IPS-18c (cell line): ENCODE measurements around the gene GIT2.

Source experiments
- H3K4me3 ChIP-seq: 2 replicates; pipeline ENCODE4 v1.7.0; 2013; ENCODE audit warnings: low read depth, mild to moderate bottlenecking, low read length, moderate library complexity; ENCODE audit not compliant: insufficient read depth
- H3K9me3 ChIP-seq: one replicate; pipeline ENCODE4 v1.6.1; 2013; ENCODE audit warnings: mild to moderate bottlenecking, low read length, moderate library complexity; ENCODE audit not compliant: control insufficient read depth, insufficient read depth

GIT2 gene

GRCh38 chr12:109963330-109963729 lies 32.8 kb downstream of the GIT2 start:
- Histone ChIP-seq H3K9me3 (no peaks in the 10 kb centered on the region), H3K4me3 (no peak overlapping the region)

DNA sequence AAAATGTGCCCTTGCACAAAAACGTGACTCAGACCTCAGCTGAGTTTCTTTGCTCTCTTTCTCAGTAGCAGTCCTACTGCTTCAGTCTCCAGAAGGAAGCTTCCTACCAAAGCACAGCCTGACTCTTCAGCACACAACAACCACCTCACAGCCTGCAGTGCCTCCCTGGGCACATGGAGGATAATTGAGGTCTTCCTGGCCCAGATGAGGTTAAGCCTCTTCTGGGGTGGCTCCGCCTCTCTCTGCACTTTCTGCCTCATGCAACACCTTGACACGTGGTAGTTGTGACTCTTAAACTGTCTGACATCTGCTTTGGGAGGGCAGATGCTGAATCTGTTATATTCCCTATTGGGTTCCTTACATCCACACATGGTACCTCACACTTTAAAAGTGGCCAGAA lies 33.8 kb downstream of the GIT2 start:
- no peaks in the 10 kb centered on the region for H3K9me3 ChIP-seq
- no peak overlapping the region for H3K4me3 ChIP-seq

DNA sequence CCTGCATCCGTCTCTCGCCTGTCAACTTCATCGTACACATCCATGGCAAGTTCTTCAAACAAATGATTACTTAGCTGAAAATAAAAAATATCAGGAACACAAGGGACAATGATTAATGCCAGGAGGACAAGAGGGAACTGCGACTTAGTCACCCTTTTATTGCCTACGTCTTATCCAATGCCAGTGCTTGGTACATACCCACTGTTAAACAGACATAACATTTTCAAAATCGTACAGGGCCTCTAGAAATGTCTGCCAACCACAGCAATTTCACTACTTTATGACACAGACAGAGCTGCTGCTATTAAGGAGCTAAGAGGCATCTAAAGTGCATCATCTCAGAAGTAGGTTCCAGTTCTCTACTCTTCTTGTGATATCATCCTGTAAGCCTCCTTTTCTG lies 34.6 kb downstream of the GIT2 start:
- Histone ChIP-seq H3K9me3 (no peaks in the 10 kb centered on the region), H3K4me3 (no peak overlapping the region)

DNA sequence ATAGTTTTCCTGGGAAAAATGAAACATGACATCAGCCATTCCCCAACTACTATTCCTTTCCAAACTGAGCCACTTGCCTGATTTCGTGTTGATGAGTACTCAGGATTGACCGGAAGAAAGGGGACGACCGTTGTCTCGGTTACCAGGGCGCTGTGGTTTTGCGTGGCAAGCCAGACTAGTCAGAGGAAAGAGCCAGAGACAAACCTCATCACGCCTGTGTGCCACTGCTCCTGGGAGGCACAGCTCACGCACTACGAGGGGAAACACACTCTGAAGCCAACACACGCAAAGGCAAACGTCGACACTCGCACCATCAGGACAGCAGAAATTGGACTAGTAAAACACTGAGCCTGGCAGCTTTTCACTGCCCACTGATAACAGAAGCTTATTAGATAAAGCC lies 35.0 kb downstream of the GIT2 start:
- Histone ChIP-seq H3K9me3 (no peaks in the 10 kb centered on the region), H3K4me3 (no peak overlapping the region)

DNA sequence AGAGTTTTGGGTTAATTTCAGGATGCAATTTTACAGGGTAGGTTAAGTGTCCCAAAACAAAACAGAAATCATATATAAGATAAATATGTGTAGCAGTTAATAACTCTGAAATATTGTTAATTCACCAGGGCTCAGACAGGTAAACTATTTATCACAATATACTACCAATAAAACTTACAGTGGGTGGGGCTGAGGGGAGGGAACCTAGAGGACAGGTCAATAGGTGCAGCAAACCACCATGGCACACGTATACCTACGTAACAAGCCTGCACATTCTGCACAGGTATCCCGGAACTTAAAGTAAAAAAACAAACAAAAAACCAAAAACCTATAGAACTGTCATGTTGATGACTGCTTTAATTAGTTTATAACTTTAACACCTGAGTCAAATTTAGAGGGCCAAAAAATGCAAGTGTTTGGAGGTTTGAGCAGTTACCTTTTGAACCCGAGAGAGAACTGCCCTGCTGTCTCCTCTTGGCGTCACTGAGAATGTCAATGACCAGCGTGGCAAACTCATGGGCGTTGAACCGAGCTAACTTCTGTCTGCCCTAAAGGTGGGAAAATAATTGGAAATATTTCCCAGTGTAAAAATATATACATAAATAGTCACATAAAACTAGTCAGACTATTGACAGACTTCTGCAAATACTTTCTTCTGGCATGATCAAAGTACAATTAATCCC lies 36.6 kb downstream of the GIT2 start:
- H3K9me3 ChIP-seq, result no peaks in the 10 kb centered on the region
- H3K4me3 ChIP-seq, result no peak overlapping the region

DNA sequence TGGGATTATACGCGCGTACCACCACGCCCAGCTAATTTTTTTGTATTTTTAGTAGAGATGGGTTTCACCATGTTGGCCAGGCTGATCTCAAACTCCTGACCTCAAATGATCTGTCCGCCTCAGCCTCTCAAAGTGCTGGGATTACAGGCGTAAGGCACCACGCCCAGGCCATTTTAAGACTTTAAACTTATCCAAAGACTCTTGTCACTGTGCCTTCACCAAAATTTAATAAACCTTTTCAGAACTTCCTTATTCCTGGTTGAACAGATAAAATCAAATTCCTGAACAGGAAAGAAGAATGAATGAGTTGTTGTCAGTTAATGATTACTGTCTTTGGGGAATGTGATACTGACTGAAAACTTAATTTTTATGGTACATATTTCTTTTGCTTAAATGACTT lies 37.8 kb downstream of the GIT2 start:
- Histone ChIP-seq H3K9me3 (no peaks in the 10 kb centered on the region), H3K4me3 (no peak overlapping the region)

DNA sequence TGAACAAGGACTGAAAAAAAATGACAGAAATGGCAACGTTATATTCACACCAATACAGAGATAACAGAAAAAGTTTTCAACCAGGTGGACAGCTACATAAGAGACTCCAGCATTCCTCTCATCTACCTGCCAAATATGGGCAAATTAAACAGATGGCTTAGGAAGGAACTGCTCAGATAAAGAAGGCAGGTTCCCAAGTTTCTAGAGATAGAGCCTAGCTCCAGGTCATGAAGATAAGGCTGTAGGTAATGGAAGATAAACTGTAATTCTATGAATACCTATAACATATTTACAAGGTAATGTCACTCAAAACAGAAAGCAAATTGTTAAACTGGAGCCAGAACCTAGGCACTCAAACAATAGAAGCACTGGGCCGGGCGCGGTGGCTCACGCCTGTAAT lies 42.5 kb downstream of the GIT2 start:
- no peak overlapping the region for H3K4me3 ChIP-seq
- H3K9me3 ChIP-seq, result no peaks in the 10 kb centered on the region

GRCh38 chr12:109952873-109953272 lies 43.3 kb downstream of the GIT2 start:
- Histone ChIP-seq H3K9me3 (no peaks in the 10 kb centered on the region), H3K4me3 (no peak overlapping the region)

GRCh38 chr12:109952160-109952858 lies 43.9 kb downstream of the GIT2 start:
- no peak overlapping the region for H3K4me3 ChIP-seq
- no peaks in the 10 kb centered on the region for H3K9me3 ChIP-seq

DNA sequence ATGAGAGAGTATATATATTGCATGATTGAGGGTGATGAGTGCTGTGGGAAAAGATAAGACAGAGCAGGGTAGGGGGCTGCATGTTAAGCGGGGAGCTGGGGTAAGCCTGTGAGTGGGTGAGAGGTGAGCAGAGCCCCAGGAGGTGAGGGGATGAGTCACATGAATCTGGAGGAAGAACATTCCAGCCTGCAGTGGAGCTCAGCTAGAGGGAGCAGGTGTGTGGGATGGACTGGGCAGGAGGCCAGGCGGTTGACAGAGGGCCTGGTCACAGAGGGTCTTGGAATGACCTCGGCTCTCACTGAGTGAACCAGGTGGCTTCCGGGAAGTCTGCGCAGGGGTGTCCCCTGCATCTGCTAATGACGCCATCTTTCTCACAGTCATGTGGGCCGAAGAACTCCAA lies 44.4 kb downstream of the GIT2 start:
- no peak overlapping the region for H3K4me3 ChIP-seq

DNA sequence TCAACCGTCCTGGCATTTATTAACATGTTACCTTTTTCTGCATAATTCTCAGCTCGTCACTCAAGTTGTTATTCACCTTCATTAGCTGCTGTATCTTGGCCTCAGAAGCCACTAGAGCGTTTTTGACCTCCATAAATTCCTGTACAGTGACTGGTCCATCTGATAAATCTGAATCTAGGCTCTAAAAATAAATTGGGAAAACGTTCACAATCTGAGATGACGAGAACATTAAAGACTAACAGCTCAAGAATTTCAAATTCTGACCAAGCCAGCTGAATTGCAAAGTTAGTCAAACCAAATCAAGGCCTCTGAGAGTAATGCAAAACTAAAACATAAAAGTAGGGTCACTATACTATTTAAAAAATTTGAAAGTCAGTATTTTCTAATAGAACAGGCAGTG lies 45.0 kb downstream of the GIT2 start:
- Histone ChIP-seq H3K9me3 (no peaks in the 10 kb centered on the region), H3K4me3 (no peak overlapping the region)

More for the DNA sequence above, 44.4 kb downstream of the GIT2 start:
- no peaks in the 10 kb centered on the region for H3K9me3 ChIP-seq

DNA sequence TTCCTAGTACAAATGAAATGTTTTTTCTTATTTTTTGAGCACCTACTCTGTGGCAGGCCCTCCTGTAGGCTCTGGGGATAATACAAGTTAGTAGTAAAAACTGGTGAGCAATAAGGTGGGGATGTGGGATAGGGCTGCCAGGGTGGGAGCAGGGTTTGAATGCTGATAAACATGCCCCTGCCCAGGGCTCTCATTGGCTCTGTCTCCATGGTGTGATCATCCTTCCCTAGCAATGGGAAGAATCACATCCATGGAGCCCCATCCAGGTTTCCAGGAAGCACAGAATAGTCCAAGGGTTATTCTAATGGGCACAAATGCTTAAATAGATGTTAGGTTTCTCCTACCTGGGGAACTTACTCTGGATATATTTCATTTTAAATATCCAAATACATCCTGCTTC lies 45.5 kb downstream of the GIT2 start:
- Histone ChIP-seq H3K9me3 (no peaks in the 10 kb centered on the region), H3K4me3 (no peak overlapping the region)

DNA sequence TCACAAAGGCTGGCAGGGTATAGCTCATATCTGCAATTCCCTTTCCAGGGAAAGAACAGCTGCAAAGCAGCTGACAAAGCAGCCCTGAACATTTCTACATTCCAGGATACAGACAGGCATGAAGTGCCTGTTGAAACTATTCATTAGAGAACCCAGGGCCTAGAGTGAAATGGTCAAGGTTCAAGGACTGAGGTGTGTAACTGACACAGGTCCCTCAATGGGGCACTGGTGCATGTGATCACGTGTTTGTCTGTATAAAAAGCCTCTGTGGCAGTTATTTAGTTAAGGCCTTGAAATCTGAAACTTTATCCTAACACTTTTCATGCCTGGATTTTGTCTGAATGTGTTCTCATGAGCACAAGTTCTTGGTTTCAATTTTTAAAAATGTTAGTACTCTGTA lies 47.1 kb downstream of the GIT2 start:
- Histone ChIP-seq H3K4me3 (no peak overlapping the region), H3K9me3 (no peaks in the 10 kb centered on the region)

DNA sequence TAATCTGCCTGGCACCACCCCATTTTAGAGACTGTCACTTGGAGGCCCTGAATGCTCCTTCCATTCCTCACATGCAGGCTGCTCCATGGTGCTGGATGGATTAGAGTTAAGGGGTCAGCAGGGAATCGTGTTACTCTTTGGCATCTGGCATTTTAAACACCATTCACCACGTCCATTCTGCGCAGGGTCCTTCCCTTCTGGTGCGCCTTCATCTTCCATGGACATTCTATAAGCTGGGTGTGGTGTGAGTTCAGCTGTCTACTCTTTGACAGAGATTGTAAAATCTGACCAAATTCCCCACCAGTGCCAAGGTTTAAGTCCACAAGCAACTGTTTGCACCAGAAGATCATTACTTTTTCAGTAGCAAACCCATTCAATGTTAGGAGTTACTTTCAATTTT lies 47.8 kb downstream of the GIT2 start:
- Histone ChIP-seq H3K4me3 (no peak overlapping the region), H3K9me3 (no peaks in the 10 kb centered on the region)

GRCh38 chr12:109947521-109947920 lies 48.6 kb downstream of the GIT2 start:
- Histone ChIP-seq H3K9me3 (no peaks in the 10 kb centered on the region), H3K4me3 (no peak overlapping the region)

GRCh38 chr12:109946913-109947312 lies 49.3 kb downstream of the GIT2 start:
- Histone ChIP-seq H3K9me3 (no peaks in the 10 kb centered on the region), H3K4me3 (no peak overlapping the region)

DNA sequence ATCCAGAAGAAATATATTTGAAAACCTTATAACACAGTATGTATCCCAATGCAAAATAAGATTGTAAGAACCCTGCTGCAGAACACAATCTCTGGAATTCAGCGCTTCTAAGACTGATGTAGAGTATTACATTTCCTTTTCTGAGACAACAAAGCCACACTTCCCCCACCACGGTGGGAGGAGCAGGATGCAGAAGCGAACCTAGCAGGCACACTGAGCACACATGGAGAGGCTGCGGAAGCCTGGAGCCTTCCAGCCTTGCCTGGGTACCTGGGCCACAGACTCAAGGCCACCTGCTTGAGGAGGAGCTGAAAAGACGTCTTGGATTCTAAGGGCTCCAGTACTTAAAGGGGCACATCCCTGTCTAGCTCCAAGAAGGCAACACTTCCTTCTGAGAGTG lies 49.7 kb downstream of the GIT2 start:
- Histone ChIP-seq H3K9me3 (no peaks in the 10 kb centered on the region), H3K4me3 (no peak overlapping the region)

GRCh38 chr12:109944561-109945359 lies 51.4 kb downstream of the GIT2 start:
- Histone ChIP-seq H3K4me3 (no peak overlapping the region), H3K9me3 (no peaks in the 10 kb centered on the region)
